IPS-15b (cell line): ENCODE data around the gene INVS.

Experiments
- H3K27me3 ChIP-seq: one replicate; pipeline ENCODE4 v1.6.1; 2013; ENCODE audit warnings: low read length; ENCODE audit not compliant: control insufficient read depth, insufficient read depth
- H3K36me3 ChIP-seq: one replicate; pipeline ENCODE4 v1.6.1; 2013; ENCODE audit warnings: low read length; ENCODE audit not compliant: control insufficient read depth, insufficient read depth
- H3K4me1 ChIP-seq: one replicate; pipeline ENCODE4 v1.6.1; 2013; ENCODE audit warnings: mild to moderate bottlenecking, low read length; ENCODE audit not compliant: control insufficient read depth, insufficient read depth
- H3K4me3 ChIP-seq: one replicate; pipeline ENCODE4 v1.5.1; 2013; ENCODE audit warnings: low read depth, low read length
- H3K9ac ChIP-seq: one replicate; pipeline ENCODE4 v1.6.1; 2013; ENCODE audit warnings: low read depth, mild to moderate bottlenecking, low read length
- H3K9me3 ChIP-seq: one replicate; pipeline ENCODE4 v1.6.1; 2013; ENCODE audit warnings: mild to moderate bottlenecking, low read length; ENCODE audit not compliant: control insufficient read depth, insufficient read depth

The INVS gene

GRCh38 chr9:100170556-100170955 is 71.5 kb downstream of the INVS start:
- Histone ChIP-seq H3K4me1 (no peaks in the 10 kb centered on the region), H3K4me3 (no peak overlapping the region), H3K27me3 (no peaks in the 10 kb centered on the region), H3K9ac (no peak overlapping the region), H3K36me3 (no peaks in the 10 kb centered on the region), H3K9me3 (no peaks in the 10 kb centered on the region)

- Histone ChIP-seq H3K36me3 (no peaks in the 10 kb centered on the region), H3K4me1 (no peaks in the 10 kb centered on the region), H3K27me3 (no peaks in the 10 kb centered on the region), H3K4me3 (no peak overlapping the region), H3K9me3 (no peaks in the 10 kb centered on the region), H3K9ac (no peak overlapping the region)
These were observed 87.3 kb downstream of the INVS start for GRCh38 chr9:100186356-100186755.

GRCh38 chr9:100190339-100190738 is 91.3 kb downstream of the INVS start:
- H3K4me1 ChIP-seq: no peaks in the 10 kb centered on the region
- no peaks in the 10 kb centered on the region for H3K36me3 ChIP-seq
- H3K27me3 ChIP-seq: no peaks in the 10 kb centered on the region
- no peaks in the 10 kb centered on the region for H3K9me3 ChIP-seq
- H3K4me3 ChIP-seq: no peak overlapping the region
- H3K9ac ChIP-seq: no peak overlapping the region

GRCh38 chr9:100191264-100191663 is 92.2 kb downstream of the INVS start:
- no peaks in the 10 kb centered on the region for H3K27me3 ChIP-seq
- no peaks in the 10 kb centered on the region for H3K9me3 ChIP-seq
- no peak overlapping the region for H3K9ac ChIP-seq
- H3K36me3 ChIP-seq: no peaks in the 10 kb centered on the region
- H3K4me1 ChIP-seq: no peaks in the 10 kb centered on the region
- no peak overlapping the region for H3K4me3 ChIP-seq

GRCh38 chr9:100193078-100193477 is 94.0 kb downstream of the INVS start:
- no peaks in the 10 kb centered on the region for H3K27me3 ChIP-seq
- H3K9me3 ChIP-seq: no peaks in the 10 kb centered on the region
- no peak overlapping the region for H3K4me3 ChIP-seq
- H3K4me1 ChIP-seq: no peaks in the 10 kb centered on the region
- no peak overlapping the region for H3K9ac ChIP-seq
- no peaks in the 10 kb centered on the region for H3K36me3 ChIP-seq

- H3K27me3 ChIP-seq: no peaks in the 10 kb centered on the region
- no peak overlapping the region for H3K9ac ChIP-seq
- H3K4me1 ChIP-seq: no peaks in the 10 kb centered on the region
- no peak overlapping the region for H3K4me3 ChIP-seq
- H3K36me3 ChIP-seq: no peaks in the 10 kb centered on the region
- no peaks in the 10 kb centered on the region for H3K9me3 ChIP-seq
These were observed 97.2 kb downstream of the INVS start for GRCh38 chr9:100196215-100196614.

- H3K4me3 ChIP-seq: no peak overlapping the region
These were observed 97.8 kb downstream of the INVS start for GRCh38 chr9:100196828-100197227.

GRCh38 chr9:100197553-100197952 is 98.5 kb downstream of the INVS start:
- no peak overlapping the region for H3K4me3 ChIP-seq
- no peaks in the 10 kb centered on the region for H3K27me3 ChIP-seq
- no peaks in the 10 kb centered on the region for H3K4me1 ChIP-seq
- H3K9ac ChIP-seq: no peak overlapping the region
- H3K9me3 ChIP-seq: no peaks in the 10 kb centered on the region
- no peaks in the 10 kb centered on the region for H3K36me3 ChIP-seq

More at GRCh38 chr9:100196828-100197227, 97.8 kb downstream of the INVS start:
- Histone ChIP-seq H3K4me1 (no peaks in the 10 kb centered on the region), H3K9ac (no peak overlapping the region), H3K27me3 (no peaks in the 10 kb centered on the region), H3K9me3 (no peaks in the 10 kb centered on the region), H3K36me3 (no peaks in the 10 kb centered on the region)

- Histone ChIP-seq H3K9me3 (no peaks in the 10 kb centered on the region), H3K27me3 (no peaks in the 10 kb centered on the region), H3K36me3 (no peaks in the 10 kb centered on the region), H3K4me3 (no peak overlapping the region), H3K4me1 (no peaks in the 10 kb centered on the region), H3K9ac (no peak overlapping the region)
These were observed 103.8 kb downstream of the INVS start for GRCh38 chr9:100202806-100203205.

GRCh38 chr9:100204796-100205195 is 105.8 kb downstream of the INVS start:
- Histone ChIP-seq H3K4me1 (no peaks in the 10 kb centered on the region), H3K9me3 (no peaks in the 10 kb centered on the region), H3K4me3 (no peak overlapping the region), H3K9ac (no peak overlapping the region), H3K27me3 (no peaks in the 10 kb centered on the region), H3K36me3 (no peaks in the 10 kb centered on the region)

GRCh38 chr9:100206899-100207298 is 107.9 kb downstream of the INVS start:
- no peak overlapping the region for H3K4me3 ChIP-seq

GRCh38 chr9:100208673-100209072 is 109.6 kb downstream of the INVS start:
- H3K9me3 ChIP-seq: no peaks in the 10 kb centered on the region
- H3K27me3 ChIP-seq: no peaks in the 10 kb centered on the region
- H3K36me3 ChIP-seq: no peaks in the 10 kb centered on the region
- no peak overlapping the region for H3K4me3 ChIP-seq
- H3K9ac ChIP-seq: no peak overlapping the region
- peaks cover 2% of the 10 kb centered on the region for H3K4me1 ChIP-seq

More at GRCh38 chr9:100206899-100207298, 107.9 kb downstream of the INVS start:
- peaks cover 2% of the 10 kb centered on the region for H3K4me1 ChIP-seq
- H3K27me3 ChIP-seq: no peaks in the 10 kb centered on the region
- H3K36me3 ChIP-seq: no peaks in the 10 kb centered on the region
- H3K9me3 ChIP-seq: no peaks in the 10 kb centered on the region
- no peak overlapping the region for H3K9ac ChIP-seq

- peaks cover 2% of the 10 kb centered on the region for H3K4me1 ChIP-seq
- no peaks in the 10 kb centered on the region for H3K27me3 ChIP-seq
- H3K9me3 ChIP-seq: no peaks in the 10 kb centered on the region
- no peaks in the 10 kb centered on the region for H3K36me3 ChIP-seq
- H3K4me3 ChIP-seq: no peak overlapping the region
- no peak overlapping the region for H3K9ac ChIP-seq
These were observed 112.4 kb downstream of the INVS start for GRCh38 chr9:100211476-100211875.
